AG09319 (cell line): ENCODE data around the gene RAG1.

Experiments
- DNase-seq: peaks from one replicate; pipeline ENCODE4 v3.0.0-alpha.2; 2010; ENCODE audit warnings: low read depth; ENCODE audit errors: extremely low read depth
- TF ChIP-seq, protein P1 (sequence below): IDR thresholded peaks from 2 replicates; pipeline ENCODE4 v1.5.1; 2011; ENCODE audit warnings: low read depth, mild to moderate bottlenecking, inconsistent platforms, low read length, moderate library complexity

The RAG1 gene

DNA sequence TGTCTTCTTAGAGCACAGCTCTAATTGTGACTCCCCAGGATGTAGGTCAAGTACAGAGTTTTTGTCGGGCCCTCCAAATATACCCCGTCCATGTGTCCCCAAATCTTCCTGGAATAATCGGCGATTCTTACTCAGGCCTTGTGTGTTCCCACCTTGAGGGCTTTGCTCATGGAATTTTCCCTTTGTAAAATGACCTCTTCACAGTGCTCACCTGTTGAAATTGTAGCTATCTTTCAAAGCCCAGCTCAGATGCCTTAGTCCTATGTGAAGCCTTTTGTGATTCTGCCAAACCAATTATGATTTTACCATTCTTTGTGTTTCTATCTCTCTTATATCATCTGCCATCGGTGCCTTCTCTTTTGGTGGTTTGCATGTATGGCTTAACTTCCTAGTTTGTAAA is 60.3 kb downstream of the RAG1 start:
- DNase-seq = no peak
- TF ChIP-seq, protein P1, sequence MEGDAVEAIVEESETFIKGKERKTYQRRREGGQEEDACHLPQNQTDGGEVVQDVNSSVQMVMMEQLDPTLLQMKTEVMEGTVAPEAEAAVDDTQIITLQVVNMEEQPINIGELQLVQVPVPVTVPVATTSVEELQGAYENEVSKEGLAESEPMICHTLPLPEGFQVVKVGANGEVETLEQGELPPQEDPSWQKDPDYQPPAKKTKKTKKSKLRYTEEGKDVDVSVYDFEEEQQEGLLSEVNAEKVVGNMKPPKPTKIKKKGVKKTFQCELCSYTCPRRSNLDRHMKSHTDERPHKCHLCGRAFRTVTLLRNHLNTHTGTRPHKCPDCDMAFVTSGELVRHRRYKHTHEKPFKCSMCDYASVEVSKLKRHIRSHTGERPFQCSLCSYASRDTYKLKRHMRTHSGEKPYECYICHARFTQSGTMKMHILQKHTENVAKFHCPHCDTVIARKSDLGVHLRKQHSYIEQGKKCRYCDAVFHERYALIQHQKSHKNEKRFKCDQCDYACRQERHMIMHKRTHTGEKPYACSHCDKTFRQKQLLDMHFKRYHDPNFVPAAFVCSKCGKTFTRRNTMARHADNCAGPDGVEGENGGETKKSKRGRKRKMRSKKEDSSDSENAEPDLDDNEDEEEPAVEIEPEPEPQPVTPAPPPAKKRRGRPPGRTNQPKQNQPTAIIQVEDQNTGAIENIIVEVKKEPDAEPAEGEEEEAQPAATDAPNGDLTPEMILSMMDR = no peak

DNA sequence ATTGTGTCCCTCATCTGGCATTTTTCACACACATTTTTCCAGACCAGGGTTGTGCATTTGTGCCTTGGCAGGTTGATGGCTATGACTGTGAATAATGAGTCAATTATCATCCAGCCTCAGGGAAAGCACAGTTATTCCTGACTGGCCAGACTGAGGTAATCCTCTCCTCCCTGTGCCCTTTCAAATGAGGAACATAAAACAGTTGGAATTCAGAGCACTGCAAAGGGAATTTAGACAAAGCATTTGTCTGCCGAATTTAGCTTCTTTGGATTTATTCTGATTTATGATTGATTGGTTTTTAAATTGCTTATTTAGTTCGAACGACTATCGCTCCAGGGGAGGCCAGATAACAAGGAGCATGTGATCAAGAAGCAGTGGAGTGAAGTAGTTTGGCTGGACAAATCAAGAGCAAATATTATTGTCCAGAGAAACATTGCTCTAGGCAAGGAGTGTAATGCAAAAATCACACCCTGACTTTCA is 61.0 kb downstream of the RAG1 start:
- TF ChIP-seq, protein P1 = no peak

More for the DNA sequence above, 61.0 kb downstream of the RAG1 start:
- DNase-seq = no peak
